KOPT-K1 (cell line): ENCODE measurements around the gene WDR20.
"Not testable (repeated sequence)": the region's sequence is repeated elsewhere in the genome, so short reads cannot be mapped to it uniquely, and the experiment has no call there.

Experiments
- H3K27ac ChIP-seq: fragments of 200-600 bp; sonication (generic); 2 replicates; pipeline ENCODE4 v1.5.1; 2016; ENCODE audit warnings: antibody characterized with exemption, mild to moderate bottlenecking, low read depth, low read length; ENCODE audit not compliant: poor library complexity, severe bottlenecking
- H3K36me3 ChIP-seq: fragments of 200-600 bp; sonication (generic); 2 replicates; pipeline ENCODE4 v1.5.1; 2017; ENCODE audit warnings: antibody characterized with exemption, mild to moderate bottlenecking, low read length, moderate library complexity; ENCODE audit not compliant: insufficient read depth
- H3K9me3 ChIP-seq: fragments of 200-600 bp; sonication (generic); 2 replicates; pipeline ENCODE4 v1.5.1; 2017; ENCODE audit warnings: antibody characterized with exemption, low read length, mild to moderate bottlenecking; ENCODE audit not compliant: insufficient read depth, poor library complexity, severe bottlenecking

WDR20 gene

GRCh38 chr14:102235275-102235897 lies 95.7 kb downstream of the WDR20 start:
- Histone ChIP-seq H3K27ac (no peak overlapping the region), H3K36me3 (no peaks in the 10 kb centered on the region), H3K9me3 (no peaks in the 10 kb centered on the region)

- no peaks in the 10 kb centered on the region for H3K9me3 ChIP-seq
- H3K36me3 ChIP-seq = no peaks in the 10 kb centered on the region
- H3K27ac ChIP-seq = no peak overlapping the region
Measured at GRCh38 chr14:102236026-102236425, 96.3 kb downstream of the WDR20 start.

DNA sequence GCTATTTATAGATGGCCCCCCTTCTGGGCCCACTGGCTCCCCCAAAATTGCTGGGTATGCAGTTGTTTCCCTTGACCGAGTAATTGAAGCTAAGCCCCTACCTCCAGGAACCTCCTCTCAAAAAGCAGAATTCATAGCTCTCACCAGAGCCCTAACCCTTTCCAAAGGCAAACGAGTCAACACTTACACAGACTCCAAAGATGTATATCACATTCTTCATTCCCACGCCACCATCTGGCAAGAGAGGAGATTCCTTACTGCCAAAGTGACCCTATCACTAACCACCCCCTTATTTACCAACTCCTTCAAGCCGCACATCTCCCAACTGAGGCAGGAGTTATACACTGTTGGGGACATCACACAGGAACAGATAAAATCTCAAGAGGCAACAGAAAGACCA lies 98.4 kb downstream of the WDR20 start:
- Histone ChIP-seq H3K27ac (no peak overlapping the region), H3K9me3 (no peaks in the 10 kb centered on the region), H3K36me3 (no peaks in the 10 kb centered on the region)

DNA sequence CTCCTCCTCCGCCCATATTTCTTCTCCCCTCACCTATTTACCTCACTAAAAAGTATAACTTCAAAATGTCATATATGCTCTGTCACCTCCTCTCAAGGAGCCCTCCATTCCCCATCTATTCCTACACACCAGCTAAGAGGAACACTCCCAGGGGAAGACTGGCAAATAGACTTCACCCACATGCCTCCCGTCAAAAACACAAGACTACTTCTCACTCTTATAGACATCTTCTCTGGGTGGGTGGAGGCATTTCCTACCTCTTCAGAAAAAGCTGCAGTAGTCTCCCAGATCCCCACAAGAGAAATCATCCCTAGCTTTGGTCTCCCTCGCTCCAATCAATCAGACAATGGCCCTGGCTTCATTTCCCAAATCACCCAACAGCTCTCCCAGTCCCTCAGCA lies 99.1 kb downstream of the WDR20 start:
- Histone ChIP-seq H3K27ac (no peak overlapping the region), H3K36me3 (no peaks in the 10 kb centered on the region), H3K9me3 (no peaks in the 10 kb centered on the region)

DNA sequence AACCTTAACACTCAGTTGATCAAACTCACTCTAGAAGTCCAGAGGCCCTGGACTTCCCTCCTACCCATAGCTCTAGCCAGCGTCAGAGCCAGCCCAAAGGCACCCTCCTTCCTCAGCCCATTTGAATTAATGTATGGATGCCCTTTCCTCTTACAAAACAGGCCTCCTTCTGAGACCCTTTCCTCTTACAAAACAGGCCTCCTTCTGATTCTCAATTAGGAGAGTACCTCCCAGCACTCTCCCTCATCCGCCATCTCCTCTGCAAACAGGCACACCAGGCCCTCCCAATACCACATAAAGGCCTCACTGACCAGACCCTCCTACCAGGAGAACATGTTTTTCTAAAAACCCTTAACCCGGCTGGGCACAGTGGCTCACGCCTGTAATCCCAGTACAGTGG lies 99.5 kb downstream of the WDR20 start:
- no peaks in the 10 kb centered on the region for H3K9me3 ChIP-seq

DNA sequence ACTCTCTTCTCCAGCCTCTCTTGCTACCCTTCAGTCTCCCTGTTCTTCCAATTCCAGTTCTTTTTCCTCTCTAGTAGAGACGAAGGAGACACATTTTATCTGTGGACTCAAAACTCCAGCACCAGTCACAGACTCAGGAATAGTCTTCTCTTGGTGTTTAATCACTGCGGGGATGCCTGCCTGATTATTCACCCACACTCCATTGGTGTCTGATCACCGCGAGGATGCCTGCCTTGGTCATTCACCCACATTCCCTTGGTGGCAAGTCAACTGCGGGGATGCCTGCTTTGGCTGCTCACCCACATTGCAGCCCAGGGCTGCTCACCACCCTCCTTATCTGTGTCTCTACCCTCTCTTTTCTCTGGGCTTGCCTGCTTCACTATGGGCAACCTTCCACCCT lies 100.8 kb downstream of the WDR20 start:
- H3K27ac ChIP-seq, H3K36me3 ChIP-seq, H3K9me3 ChIP-seq: not testable (repeated sequence)

More for the DNA sequence above, 99.5 kb downstream of the WDR20 start:
- no peak overlapping the region for H3K27ac ChIP-seq
- no peaks in the 10 kb centered on the region for H3K36me3 ChIP-seq

GRCh38 chr14:102241147-102241546 lies 101.5 kb downstream of the WDR20 start:
- H3K9me3 ChIP-seq = no peaks in the 10 kb centered on the region
- H3K36me3 ChIP-seq = no peaks in the 10 kb centered on the region
- no peak overlapping the region for H3K27ac ChIP-seq

DNA sequence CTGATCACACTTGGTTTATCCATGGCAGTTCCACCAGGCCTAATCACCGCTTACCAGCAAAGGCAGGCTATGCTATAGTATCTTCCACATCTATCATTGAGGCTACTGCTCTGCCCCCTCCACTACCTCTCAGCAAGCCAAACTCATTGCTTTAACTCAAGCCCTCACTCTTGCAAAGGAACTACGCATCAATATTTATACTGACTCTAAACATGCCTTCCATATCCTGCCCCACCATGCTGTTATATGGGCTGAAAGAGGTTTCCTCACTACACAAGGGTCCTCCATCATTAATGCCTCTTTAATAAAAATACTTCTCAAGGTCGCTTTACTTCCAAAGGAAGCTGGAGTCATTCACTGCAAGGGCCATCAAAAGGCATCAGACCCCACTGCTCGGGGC lies 104.1 kb downstream of the WDR20 start:
- H3K9me3 ChIP-seq, H3K27ac ChIP-seq, H3K36me3 ChIP-seq: not testable (repeated sequence)

DNA sequence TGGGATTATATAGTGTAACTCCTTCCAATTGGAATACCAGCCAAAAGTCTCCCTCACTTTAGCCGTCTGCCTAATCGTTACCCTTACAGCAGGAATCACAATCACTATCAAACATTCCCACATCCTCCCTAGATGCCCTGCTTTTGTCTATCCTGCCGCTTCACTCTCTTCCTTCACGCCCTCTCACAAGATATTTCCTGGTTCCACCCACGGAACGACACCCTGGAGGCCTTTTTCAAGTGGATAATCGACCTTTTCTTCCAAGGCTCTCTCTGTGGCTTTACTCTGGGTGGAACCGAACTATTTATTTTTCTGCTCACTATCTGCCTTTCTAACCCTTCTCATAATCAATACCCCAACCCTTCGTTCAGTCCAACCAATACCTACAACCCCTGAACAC lies 106.4 kb downstream of the WDR20 start:
- Histone ChIP-seq H3K36me3 (no peaks in the 10 kb centered on the region), H3K27ac (no peak overlapping the region), H3K9me3 (no peaks in the 10 kb centered on the region)

DNA sequence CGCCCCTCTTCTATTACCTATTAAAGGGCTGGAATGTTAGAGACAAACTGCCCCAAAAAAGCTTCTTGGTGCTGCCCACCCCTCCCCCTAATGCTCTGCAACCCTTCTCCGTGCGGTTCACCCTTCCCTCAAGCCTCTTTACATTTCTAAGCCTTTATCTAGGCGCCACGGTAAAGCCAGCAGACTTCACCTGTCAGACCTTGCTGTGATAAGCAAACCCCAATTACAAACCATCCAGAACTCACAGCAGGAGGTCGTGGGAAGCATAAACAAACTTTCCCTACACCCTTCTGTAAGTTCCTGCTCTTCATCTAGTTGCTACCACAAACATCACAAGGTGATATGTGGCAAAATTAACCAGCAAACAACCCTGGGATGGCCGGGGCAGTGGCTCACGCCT lies 108.4 kb downstream of the WDR20 start:
- Histone ChIP-seq H3K36me3 (no peaks in the 10 kb centered on the region), H3K9me3 (no peaks in the 10 kb centered on the region), H3K27ac (no peak overlapping the region)

- H3K9me3 ChIP-seq = no peaks in the 10 kb centered on the region
- H3K36me3 ChIP-seq = no peaks in the 10 kb centered on the region
- no peak overlapping the region for H3K27ac ChIP-seq
Measured at GRCh38 chr14:102249041-102249440, 109.3 kb downstream of the WDR20 start.

- no peak overlapping the region for H3K27ac ChIP-seq
- no peaks in the 10 kb centered on the region for H3K36me3 ChIP-seq
- H3K9me3 ChIP-seq = no peaks in the 10 kb centered on the region
Measured at GRCh38 chr14:102249981-102250380, 110.3 kb downstream of the WDR20 start.

GRCh38 chr14:102250636-102251035 lies 110.9 kb downstream of the WDR20 start:
- no peaks in the 10 kb centered on the region for H3K36me3 ChIP-seq
- H3K9me3 ChIP-seq = no peaks in the 10 kb centered on the region
- H3K27ac ChIP-seq = no peak overlapping the region

DNA sequence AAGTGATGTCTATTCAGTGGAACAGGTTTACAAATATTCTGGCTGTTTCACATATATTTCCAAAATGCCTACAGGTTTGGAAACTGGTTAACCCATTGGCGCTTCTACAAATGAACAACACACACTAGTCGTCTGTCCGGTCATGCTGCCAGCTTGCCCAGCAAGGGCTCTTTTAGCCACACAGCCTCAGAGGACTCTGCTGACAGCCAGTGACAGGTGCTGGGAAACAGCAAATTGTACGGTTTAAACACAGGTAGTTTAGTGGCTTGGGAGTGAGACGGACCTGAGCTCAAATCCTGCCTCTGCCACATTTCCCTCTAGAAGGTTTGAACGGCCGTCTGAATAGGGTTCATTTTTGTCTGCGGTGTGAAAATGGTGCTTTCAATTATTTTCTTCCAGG lies 111.5 kb downstream of the WDR20 start:
- no peaks in the 10 kb centered on the region for H3K36me3 ChIP-seq
- H3K27ac ChIP-seq = no peak overlapping the region
- no peaks in the 10 kb centered on the region for H3K9me3 ChIP-seq

- no peak overlapping the region for H3K27ac ChIP-seq
- no peaks in the 10 kb centered on the region for H3K9me3 ChIP-seq
- no peaks in the 10 kb centered on the region for H3K36me3 ChIP-seq
Measured at GRCh38 chr14:102252834-102253801, 113.4 kb downstream of the WDR20 start.
